ENCODE data around the gene TFR2.

TFR2 gene

DNA sequence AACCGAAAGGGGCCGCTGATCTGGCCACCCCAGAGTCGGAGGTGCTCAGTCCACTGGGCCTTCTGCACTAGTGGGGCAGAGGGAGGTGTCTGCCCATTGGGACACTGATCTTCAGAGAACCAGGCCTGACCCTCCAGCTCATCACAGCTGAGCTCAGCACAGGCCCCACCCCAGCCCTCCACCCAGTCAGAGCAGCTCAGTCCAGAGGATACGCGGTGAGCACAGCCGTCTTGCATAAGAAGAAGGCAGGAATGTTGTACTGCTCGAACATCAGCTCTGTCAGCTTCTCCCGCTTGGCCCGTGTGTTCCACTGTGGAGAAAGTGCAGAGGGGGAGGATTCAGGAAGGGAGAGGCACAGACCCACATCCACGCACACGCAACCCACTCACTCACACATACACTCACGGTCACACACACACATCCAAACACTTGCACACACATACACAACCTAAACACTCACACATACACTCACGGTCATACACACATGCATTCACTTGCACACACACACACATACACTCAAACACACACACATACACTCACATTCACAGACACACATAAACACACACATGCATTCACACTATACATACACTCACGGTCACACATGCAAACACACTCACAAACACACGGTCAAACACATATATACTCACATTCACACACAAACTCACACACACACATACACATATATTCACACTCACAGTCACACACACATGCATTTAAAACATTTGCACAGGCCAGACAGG is 8.6 kb upstream of the TFR2 start:
- DNase-seq: no peak

DNA sequence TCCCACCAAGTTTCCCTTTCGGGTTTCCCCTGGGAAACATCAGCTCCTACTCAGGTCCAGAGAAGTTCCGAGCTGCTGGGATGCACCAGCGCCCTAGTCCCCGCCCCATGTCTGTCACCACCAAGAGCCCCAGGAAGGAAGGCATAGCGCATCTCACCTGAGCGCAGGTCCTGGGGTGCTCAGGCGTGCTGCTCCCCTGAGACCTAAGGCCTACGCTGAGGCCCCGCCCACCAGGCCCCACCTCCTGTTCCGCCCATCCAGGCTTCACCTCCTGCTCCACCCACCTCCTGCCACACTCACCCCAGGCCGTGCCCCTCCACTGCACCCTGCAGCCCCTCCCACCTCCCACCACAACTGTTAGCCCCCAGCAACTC is 1.2 kb upstream of the TFR2 start:
- DNase-seq: peak; percentile 19

DNA sequence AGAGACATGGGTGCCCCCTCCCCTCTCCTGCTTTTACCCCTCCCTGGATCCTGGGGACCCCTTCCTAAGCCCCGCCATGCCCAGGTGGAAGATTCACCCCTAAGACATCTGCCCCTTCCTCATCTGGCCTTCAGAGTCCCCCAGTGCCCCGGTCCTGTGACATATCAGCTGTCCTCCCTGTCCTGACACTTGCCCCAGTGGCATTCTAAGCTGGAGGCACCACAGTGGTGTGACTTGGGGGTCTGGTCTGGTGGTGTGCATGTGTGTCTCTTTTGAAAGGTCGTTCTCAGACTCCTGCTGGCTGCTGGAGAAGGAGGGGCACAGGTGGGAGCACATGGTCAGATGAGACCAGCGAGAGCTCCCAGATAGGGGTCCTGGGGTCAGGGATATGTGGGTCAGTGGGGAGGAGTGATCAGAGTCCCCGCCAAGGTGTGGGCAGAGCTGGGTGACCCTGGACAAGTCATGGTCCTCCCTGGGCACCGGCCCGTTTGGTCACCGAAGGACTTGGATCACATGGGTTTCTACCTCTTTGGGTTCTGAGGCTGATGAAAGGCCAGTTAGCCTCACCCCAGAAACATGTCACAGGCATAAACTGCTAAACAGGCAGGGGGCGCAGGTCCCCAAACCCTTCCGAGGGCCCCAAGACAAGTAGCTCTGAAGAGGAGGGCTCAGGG is 645 bp upstream of the TFR2 start:
- DNase-seq: no peak

DNA sequence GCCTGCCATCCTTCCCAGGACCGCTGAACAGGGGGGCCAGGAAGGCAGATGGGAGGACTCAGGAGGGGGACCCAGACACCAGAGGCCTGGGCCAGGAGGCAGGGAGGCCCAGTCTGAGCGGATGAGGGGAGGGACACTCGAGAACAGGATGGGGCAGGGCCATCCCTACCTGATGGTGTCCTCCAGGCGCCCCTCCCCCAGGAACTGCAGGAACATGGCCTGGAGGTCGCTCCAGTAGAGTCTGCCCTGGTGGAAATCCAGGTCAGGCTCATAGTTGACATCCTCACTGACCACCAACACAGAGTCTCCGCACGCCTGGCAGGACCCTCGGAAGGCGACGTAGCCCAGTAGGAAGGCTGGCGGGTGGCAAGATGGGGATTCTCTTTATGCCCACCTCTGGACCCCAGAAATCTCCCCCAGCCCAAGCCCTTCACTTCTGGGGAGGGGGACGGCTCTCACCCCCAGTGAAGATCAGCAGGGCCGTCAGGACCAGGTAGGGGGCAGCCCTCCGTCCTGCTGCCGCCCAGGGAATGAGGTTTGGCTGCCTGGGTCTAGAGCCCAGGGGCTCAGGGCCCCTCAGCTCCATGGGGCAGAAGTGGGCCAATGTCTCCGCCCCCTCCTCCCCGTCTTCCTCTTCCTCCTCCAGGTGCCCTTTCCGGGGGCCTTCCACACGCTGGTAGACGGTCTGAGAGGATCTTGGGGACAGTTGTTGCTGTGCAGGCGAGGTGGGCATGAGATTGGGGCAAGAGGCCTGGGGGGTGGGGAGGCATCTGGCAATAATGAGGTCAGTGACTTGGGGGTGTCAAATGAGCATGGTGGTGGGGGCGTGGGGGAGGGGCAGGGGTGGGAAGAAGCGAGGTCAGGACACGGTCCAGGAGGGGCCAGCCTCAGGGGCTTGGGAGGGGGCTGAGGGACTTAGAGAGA is 573 bp downstream of the TFR2 start:
- DNase-seq: no peak

DNA sequence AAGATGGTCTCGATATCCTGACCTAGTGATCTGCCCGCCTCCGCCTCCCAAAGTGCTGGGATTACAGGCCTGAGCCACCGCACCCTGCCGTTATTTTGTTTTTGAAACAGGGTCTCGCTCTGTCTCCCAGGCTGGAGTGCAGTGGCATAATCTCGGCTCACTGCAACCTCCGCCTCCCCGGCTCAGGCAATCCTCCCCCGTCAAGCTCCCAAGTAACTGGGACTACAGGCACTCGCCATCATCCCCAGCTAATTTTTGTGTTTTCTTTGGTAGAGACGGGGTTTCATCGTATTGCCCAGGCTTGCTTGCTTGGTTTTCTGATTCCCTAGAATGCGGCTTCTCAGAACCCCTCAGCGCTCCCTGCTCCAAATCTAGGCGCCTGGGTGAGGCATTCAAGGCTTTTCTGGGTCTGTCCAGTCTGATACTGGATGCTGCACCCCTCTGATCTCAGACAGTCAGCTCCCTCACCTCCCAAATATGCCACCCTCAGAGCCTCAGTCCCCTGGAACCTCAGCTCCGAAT is 1.3 kb downstream of the TFR2 start:
- DNase-seq: no peak

DNA sequence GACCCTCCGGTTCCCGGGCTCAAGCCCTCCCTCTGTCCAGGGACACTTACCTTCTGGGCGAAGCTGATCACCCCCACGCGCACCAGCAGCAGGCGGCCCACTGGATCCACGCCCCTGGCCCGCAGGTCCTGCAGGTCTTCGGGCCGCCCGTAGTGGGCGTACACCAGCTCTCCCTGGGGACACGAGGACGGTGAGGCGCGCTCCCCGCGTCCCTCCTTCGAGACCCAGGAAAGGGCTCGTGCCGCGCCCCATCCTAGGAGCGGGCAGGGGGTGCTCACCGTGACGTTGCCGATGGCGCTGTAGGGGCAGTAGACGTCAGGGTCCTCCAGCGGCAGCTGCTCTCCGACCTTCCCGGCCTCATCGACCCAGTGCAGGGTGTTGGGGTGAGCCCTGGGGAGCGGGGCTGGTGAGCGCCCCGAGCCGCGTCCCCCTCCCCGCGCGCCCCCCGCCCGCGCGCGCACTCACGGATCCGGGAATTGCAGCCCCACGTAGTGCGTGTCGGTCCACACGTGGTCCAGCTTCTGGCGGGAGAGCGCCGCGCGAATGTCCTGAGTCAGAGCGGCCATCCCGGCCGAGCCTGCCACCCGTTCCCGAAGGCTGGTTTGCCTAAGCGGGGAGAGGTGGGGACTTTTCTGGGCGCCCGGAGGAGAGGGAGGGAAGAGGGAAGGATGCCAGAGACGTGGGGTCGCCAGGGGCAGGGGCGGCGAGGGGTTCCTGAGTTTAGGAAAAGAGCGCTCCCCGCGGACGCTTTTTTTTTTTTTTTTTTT is 8.2 kb downstream of the TFR2 start:
- DNase-seq: peak; percentile 79

DNA sequence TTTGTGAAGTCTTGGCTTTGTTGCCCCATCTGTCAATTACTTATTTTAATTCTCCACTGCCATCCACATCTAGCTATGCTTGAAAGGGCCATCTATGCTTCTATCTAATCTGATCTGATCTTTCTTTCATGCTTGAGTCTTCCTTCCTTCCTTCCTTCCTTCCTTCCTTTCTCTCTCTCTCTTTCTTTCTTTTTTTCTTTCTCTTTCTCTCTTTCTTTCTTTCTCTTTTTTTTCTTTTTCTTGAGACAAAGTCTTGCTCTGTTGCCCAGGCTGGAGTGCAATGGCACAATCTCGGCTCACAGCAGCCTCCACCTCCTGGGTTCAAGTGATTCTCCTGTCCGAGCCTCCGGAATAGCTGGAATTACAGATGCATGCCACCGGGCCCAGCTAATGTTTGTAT is 11.3 kb downstream of the TFR2 start:
- DNase-seq: no peak

DNA sequence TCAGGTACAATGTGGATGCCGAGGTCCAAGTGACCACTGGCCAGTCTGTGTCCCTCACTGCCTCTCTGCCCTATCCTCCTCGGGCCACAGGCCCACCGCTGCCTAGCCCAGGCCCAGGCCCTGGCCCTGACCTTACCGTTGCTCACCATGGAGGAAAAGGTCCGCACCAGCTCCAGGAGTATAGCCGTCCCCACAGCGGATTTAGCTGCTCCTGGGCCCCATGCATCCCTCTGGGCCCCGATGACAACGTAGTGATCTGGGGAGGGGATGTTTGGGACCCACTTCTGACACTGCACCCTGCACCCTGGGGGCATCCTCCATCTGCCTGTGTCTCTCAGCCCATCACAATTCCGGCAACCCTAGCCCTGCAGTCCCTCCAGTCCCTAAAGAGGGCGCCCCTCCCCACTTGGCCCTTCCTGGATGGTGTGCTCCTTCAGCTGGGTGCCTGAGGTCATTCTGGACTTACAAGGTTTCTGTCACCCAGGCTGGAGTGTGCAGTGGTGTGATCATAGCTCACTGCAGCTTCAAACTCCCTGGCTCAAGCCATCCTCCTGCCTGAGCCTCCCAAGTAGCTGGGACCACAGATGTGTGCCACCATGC is 12.1 kb downstream of the TFR2 start:
- DNase-seq: peak; percentile 56

DNA sequence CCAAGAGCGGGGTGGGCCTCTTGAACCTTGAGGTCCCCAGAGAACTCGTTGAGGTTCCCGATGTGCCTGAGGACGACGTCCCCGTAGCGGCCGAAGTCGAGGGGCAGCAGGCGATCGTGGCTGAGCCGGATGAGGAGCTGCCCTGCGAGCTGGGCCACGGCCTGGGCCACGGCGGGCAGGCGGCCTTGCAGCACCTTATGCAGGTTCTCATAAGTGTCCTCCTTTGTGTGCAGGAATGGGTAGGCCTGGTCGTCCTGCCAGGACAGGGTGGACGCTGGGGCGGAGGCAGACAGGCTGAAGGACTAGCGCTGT is 14.2 kb downstream of the TFR2 start:
- no peak for DNase-seq

DNA sequence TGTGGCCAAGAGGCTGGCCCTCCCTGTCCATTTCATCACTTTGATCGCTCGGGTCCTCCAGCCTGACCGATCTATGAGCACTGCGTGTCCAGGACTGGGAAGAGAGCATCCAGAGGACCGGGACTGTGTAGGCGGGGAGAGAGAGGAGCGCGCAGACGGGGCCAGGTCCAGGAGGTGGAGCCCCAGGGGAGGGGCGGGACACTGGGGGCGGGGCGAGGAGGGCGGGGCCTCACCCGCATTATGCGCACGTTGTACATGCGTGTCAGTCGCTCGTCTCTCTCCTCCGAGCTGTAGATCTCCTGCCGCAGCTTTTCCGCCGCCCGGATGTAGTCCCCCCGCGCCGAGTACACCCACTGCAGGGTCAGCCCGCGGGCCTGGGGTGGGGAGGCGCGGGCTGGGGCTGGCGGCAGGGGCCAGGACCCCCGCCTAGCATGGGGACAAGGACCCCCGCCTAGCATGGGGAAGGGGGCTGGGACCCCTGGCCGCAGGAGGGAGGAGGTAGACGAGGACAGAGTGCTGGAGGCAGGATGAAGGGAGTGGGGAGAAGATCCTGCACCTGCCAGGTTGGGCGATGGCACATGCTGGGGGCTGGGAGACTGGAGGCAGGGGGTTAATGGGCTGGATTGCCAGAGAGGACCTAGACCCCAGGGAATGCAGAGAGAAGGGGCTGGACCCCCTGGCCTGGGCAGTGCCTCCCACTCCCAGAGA is 14.7 kb downstream of the TFR2 start:
- peak; percentile 93 for DNase-seq

DNA sequence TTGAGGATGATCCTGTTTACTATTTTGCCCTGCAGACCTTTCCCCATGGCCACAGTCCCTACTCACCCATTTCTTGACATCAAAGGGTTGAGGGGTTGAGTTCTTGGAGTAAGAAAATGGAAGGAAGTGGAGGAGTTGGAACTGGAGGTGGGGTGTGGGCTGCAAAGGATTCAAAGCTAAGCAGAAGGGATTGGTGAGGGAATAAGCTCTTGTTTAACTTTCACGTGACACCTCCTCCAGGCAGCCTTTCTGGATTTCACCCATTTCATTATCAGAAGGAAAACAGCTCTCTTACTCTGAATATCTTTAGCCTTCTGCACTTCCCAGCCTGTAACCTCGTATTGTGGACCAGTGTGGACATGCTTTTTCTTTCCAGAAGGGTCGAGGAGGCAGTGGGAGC is 15.3 kb downstream of the TFR2 start:
- no peak for DNase-seq

DNA sequence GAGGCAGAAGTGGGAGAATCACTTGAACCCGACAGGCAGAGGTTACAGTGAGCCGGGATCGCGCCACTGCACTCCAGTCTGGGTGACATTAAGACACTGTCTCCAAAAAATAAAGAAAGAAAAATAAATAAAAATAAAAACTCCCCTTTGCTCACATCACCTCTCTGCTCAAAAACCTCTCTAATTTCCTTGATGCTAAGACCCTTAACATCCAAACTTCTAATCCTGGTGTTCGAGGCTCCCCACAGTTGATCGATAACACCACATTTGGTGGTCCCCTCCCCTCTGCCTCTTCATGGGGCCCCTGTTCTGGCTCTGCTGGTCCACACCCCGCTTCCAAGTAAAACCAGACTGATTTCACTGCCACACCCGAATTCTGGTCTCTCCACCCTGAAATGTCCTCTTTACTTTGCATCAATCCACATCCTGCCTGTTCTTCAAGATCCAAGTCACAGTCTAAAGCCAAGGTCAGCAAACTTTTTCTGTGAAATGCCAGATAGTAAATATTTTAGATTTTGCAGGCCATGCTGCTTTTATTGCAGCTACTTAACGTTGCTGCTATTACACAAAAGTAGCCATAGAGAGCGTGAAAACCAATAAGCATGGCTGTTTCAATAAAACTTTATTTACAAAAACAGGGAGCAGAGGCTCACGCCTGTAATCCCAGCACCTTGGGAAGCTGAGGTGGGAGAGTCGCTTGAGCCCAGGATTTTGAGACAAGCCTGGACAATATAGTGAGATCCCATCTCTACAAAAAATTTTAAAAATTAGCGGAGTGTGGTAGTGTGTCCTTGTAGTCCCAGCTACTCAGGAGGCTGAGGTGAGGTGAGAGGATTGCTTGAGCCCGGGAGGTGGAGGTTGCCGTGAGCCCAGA is 17.2 kb downstream of the TFR2 start:
- no peak for DNase-seq

DNA sequence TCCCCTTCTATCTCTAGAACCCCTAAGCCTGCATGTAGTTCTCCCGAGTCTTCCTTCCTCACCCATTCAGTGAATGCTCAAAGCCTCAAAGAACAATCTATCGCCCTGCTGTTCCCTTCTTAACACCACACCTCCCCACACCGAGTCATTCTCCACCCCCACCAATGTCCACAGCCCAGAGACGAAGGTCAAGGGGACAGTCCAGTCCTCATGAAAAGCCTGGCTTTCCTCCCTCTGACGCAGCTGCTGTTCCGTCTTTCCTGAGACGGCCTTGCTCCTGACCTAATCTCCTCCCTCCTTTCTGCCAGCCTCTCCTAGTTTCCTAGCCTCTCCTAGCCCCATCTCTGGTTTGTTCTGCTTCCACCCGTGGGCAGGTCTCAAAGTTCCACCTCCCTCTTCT is 19.8 kb downstream of the TFR2 start:
- no peak for DNase-seq

DNA sequence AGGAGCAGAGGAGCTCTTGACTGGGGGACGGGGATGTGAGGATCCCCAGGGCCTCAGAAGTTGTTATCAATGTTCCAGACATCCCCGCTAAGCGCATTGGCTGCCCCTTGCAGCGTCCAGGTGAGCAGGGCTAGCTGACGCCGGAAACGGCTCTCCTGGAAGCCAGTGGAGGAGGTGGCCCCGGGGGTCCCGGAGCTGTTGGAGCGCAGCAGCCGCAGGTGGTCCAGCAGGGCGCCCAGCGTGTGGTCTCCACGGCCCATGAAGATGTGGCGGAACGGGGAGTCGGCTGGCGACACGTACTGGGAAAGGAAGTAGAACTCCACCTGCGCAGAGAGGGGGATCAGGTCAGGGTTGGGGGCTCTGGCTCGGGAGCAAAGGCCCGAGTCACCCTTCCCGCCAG is 20.5 kb downstream of the TFR2 start:
- no peak for DNase-seq

DNA sequence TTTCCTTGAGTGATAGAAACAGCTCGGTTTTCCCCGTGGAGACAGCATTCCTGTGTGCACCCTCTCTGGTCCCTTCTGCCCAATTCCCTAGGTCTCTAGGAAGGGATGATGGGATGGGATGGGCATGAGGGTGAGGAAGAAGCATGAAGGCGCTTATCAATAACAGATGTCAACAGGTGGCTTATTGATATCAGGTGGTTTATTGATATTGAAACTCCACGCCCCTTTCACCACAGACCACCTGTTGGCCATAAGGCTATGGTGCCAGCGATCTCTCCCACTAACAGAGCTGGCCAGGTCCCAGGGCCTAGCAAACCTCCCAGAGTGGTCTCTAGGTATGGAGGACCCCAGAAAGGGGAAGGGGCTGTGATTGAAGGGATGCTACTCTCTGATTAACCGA is 21.1 kb downstream of the TFR2 start:
- DNase-seq: no peak

DNA sequence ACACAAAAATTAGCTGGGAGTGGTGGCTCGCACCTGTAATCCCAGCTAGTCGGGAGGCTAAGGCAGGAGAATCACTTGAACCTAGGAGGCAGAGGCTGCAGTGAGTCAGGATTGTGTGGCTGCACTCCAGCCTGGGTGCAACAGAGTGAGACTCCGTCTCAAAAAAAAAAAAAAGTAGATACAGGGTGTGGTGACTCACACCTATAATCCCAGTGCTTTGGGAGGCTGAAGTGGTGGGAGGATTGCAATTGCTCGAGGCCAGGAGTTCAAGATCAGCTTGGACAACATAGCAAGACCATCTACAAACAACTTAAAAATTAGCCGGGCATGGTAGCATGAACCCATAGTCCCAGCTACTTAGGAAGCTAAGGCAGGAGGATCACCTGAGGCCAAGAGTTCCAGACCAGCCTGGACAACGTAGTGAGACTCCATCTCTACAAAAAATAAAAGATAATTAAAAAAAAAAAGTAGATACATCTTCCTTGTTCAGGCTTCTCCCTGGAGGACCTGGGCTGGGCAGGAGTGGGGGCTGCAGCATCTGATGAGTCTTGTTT is 27.0 kb downstream of the TFR2 start:
- no peak for DNase-seq

DNA sequence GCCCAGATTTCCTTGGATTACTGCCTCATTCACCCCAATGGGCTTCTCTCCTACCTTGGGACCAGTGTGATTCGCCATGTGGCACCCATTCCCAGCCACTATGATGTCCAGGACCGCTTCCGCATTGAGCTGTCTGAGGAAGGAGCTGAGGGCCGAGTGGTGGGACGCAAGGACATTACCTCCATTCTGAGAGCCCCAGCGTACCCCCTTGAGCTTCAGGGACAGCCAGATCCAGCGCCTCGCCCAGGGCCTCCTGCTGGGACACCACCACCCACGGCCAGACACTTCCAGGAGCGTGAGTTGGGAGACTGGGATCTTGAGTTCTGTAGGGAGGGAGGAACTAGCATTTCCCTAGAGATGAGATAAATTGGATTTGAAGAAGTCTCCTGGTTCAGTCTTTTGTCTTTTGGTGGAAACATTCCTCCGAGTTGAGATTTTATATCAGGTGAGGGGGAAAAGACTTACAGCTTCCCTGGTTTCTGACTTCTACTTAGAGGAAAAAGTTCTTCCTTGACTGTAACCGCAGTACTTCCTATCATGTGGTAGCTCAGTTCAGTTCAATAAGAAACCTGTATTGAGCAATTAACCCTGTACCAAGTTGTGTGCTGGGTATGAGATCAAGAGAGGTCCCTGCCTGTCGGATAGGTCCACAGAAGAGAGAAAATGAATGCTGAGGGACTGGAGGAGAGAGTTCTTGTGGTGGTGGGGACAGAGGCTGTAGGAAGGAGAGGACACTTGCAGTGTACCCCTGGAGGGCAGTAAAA is 27.8 kb downstream of the TFR2 start:
- no peak for DNase-seq

DNA sequence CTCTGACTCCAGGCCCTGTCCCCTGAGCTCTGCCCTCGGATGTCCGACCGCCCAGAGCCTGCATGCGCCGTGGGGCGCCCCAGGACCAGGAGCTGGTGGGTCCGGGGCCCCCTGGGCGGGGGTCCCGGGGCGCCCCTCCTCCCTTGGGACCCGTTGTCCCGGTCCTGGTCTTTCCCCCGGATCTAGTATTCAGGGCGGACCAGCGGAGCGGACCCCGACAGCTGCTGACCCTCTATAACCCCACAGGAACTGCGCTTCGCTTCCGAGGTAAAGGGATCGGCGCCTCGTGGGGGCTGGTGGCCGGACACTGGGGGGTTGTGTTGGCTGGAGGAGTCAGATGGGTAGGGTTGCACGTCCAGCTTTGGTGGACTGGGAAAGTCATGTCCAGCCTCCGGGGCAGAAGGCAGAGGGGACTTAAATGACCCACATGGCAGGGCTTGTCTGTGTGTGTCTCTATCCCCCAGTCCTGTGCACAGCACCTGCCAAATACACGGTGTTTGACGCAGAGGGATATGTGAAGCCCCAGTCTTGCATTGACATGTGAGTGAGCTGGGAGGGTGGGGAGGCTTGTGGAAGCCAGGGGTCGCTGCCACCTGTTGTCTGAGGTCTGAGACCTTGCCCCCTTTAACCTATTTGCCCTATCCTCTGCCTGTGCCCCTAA is 28.5 kb downstream of the TFR2 start:
- no peak for DNase-seq
